WI38 (cell line): ENCODE data around the gene CDA.

Experiments used
- H3K4me3 ChIP-seq: 2 replicates; pipeline ENCODE4 v1.5.1; 2011; ENCODE audit warnings: low read depth, mild to moderate bottlenecking, control low read depth, low read length
- TF ChIP-seq, protein P1 (sequence below): IDR thresholded peaks from 2 replicates; pipeline ENCODE4 v1.5.1; 2012; ENCODE audit warnings: low read depth, mild to moderate bottlenecking, control low read depth, low read length

CDA gene

DNA sequence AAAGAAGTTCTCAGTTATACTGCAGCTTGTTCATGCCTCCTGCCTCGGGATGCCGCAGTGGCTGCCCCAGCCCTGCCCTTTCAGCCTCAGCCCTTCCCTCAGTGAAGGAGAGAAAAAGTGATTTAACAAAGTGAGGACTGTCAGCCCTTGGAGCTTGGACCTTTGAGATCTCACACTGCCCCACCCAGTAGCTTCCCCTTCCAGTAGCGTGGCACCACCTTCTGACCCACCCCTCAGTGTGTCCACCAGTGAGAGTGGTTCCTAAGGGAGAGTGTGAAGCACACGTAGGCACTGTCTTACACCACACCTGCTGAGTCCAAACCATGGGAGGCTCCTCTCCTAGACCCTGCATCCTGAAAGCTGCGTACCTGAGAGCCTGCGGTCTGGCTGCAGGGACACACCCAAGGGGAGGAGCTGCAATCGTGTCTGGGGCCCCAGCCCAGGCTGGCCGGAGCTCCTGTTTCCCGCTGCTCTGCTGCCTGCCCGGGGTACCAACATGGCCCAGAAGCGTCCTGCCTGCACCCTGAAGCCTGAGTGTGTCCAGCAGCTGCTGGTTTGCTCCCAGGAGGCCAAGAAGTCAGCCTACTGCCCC lies at the start of gene CDA:
CDA (plus strand) TSS at position 464 of the 592 bp plus-strand sequence; CDS start at position 497, 33 bp downstream.
- TF ChIP-seq, protein P1, sequence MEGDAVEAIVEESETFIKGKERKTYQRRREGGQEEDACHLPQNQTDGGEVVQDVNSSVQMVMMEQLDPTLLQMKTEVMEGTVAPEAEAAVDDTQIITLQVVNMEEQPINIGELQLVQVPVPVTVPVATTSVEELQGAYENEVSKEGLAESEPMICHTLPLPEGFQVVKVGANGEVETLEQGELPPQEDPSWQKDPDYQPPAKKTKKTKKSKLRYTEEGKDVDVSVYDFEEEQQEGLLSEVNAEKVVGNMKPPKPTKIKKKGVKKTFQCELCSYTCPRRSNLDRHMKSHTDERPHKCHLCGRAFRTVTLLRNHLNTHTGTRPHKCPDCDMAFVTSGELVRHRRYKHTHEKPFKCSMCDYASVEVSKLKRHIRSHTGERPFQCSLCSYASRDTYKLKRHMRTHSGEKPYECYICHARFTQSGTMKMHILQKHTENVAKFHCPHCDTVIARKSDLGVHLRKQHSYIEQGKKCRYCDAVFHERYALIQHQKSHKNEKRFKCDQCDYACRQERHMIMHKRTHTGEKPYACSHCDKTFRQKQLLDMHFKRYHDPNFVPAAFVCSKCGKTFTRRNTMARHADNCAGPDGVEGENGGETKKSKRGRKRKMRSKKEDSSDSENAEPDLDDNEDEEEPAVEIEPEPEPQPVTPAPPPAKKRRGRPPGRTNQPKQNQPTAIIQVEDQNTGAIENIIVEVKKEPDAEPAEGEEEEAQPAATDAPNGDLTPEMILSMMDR: no peak
- peak within 1 kb of the TSS; percentile 37 for H3K4me3 ChIP-seq

DNA sequence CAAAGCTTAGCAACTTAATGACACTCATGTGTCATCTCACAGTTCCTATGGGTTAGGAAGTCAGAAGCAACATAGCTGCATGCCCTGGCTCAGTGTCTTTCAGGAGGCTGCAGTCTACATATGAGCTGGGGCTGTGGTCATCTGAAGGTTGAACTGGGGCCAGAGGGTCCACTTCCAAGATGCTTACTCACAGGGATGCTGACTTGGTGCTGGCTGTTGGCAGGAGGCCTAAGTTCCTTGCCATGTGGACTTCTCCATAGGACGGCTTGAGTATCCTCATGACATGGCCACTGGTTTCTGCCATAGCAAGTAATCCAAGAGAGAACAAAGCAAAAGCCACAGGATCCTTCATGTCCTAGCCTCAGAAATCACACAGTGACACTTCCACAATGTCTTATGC lies 48.6 kb upstream of the CDA start:
- TF ChIP-seq, protein P1: no peak
- H3K4me3 ChIP-seq: no peak overlapping the region

- TF ChIP-seq, protein P1: no peak
- no peak overlapping the region for H3K4me3 ChIP-seq
These were observed 42.3 kb upstream of the CDA start for GRCh38 chr1:20546637-20547036.

DNA sequence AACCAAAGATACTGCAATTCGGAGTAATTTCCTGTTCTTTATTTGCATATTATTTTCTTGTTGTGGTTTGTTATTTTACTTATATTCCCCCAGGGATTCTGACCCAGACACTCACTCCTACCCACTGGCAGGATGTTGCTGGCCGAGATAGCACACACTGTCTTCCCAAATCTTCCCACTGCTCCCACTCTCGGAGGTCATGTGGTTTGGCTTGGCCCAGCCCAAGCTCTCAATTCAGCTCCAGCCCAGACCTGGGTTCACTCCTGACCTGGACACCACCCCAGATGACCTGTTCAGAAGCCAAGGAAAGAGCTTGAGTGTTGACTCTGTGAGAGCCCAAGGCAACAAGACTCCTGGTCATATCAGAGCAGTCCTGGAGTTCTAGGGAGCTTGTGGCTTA lies 37.7 kb upstream of the CDA start:
- TF ChIP-seq, protein P1: no peak
- no peak overlapping the region for H3K4me3 ChIP-seq

GRCh38 chr1:20551945-20552727 lies 36.8 kb upstream of the CDA start, which contains the start of gene FAM43B:
FAM43B (plus strand) TSS chr1:20552573; CDS start chr1:20552974, 401 bp downstream.
- H3K4me3 ChIP-seq: no peak within 1 kb of the TSS; the same call in 1 of the 2 replicates
- TF ChIP-seq, protein P1: no peak

DNA sequence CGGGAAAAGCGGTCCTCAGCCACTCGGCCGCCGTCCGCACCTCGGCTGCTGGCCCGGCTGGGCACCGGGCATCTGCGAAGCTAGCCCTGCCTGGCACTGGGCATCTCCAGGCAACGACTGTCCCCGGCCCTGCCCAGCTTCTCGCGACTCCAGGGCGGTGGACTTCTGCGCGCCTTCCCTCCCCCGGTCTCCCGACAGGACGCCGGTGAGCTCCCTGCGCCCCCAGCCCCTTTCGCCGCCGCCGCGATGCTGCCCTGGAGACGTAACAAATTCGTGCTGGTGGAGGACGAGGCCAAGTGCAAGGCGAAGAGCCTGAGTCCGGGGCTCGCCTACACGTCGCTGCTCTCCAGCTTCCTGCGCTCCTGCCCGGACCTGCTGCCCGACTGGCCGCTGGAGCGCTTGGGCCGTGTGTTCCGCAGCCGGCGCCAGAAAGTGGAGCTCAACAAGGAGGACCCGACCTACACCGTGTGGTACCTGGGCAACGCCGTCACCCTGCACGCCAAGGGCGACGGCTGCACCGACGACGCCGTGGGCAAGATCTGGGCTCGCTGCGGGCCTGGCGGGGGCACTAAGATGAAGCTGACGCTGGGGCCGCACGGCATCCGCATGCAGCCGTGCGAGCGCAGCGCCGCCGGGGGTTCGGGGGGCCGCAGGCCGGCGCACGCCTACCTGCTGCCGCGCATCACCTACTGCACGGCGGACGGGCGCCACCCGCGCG lies 36.0 kb upstream of the CDA start:
- H3K4me3 ChIP-seq: no peak overlapping the region; the same call in 1 of the 2 replicates
- TF ChIP-seq, protein P1: no peak
